Colonic mucosa (tissue), 4 donors: Measurements from ENCODE around the gene METRN. TPM values are rescaled to one million over a fixed set of nuclear protein-coding genes. Genes with fewer than 3 reads are reported as not detected.

ENCODE experiments used
- DNase-seq: peaks from one replicate; pipeline ENCODE4 v3.0.0-alpha.2; 2020
- H3K27ac ChIP-seq: fragments of 200-600 bp; one replicate; pipeline ENCODE4 v1.8.0; 2021
- H3K27me3 ChIP-seq: fragments of 200-600 bp; one replicate; pipeline ENCODE4 v1.8.0; 2021
- H3K36me3 ChIP-seq: fragments of 200-600 bp; one replicate; pipeline ENCODE4 v1.8.0; 2021
- H3K4me1 ChIP-seq: fragments of 200-600 bp; one replicate; pipeline ENCODE4 v1.8.0; 2021; ENCODE audit warnings: mild to moderate bottlenecking
- H3K4me3 ChIP-seq: fragments of 200-600 bp; one replicate; pipeline ENCODE4 v1.8.0; 2021
- H3K9ac ChIP-seq, 2 donors: one replicate each; pipeline ENCODE4 v1.7.0; 2013; ENCODE audit warnings: control low read depth in 2 of 2, low read depth in 2 of 2, low read length in 2 of 2
- H3K9me3 ChIP-seq: fragments of 200-600 bp; one replicate; pipeline ENCODE4 v1.8.0; 2021
- CTCF ChIP-seq: fragments of 200-600 bp; IDR thresholded peaks from one replicate; pipeline ENCODE4 v1.8.0; 2022; ENCODE audit warnings: antibody characterized with exemption, mild to moderate bottlenecking
- intact Hi-C: fragments of 100-400 bp; cut with DNase I; formaldehyde crosslinking; loops from one replicate; pipeline ENCODE4 v1.14.1; 2022
- total RNA-seq, 2 donors: library from RNA; stranded (reverse); fragmentation: NEBNext Ultra II Directional in 1 of 2; extraction: Animal tissue kit (Norgen Biotek cat#: 25700) in 1 of 2; gene quantifications; one replicate each; pipeline ENCODE4 v1.2.1, GENCODE V29; 2021
- donor health status: healthy.
- donor health status: DM: no; HTN: no; CAD: no.
- donor health status: DM: no; HTN: no; CAD: no.

The METRN gene
- total RNA-seq, 2 donors from 2014 or later = 23.3 to 50.0 TPM

DNA sequence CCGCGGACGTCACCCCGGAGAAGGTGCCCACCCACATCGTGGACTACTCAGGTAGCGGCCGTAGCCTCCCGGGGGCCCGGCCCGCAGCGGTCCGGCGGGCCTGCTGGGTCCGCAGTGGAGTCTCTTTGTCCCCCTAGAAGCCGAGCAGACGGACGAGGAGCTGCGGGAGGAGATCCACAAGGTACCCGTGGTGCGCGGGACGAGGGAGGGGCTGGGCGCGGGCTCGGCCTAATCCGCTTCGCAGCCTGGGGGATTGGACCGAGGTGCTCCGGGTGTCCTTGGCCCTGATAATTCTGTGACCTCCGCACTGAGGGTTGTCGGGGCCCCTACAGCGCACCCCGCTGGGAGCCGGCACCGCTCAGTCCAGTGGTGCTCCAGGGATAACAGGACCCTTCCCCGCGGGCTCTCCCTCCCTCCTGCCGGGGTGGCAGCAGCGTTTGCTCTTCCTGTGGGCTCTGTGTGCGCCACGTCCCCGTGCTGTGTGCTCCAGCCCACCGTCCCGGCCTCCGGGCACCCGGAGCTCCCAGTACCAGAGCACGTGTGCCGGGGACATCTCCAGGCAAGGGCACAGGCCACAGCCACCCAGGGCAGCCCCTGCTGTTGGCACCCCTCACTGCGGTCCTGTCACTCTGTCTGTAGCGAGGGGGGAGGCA, 46.3 kb upstream of the METRN start:
- Histone ChIP-seq H3K27ac (peak overlapping the region; percentile 75), H3K4me3 (peak overlapping the region; percentile 99), H3K9me3 (no peaks in the 10 kb centered on the region), H3K27me3 (no peaks in the 10 kb centered on the region), H3K36me3 (peaks cover 23% of the 10 kb centered on the region), H3K9ac (peak overlapping the region; percentile 91 to 93), H3K4me1 (peaks cover 6% of the 10 kb centered on the region)
- TF ChIP-seq CTCF = no peak
- intact Hi-C loops = no loop called here
- DNase-seq = no peak

GRCh38 chr16:669666-670065, 45.3 kb upstream of the METRN start:
- H3K27me3 ChIP-seq = no peaks in the 10 kb centered on the region
- H3K9me3 ChIP-seq = no peaks in the 10 kb centered on the region
- no peak for DNase-seq
- no peak for TF ChIP-seq CTCF
- intact Hi-C loops = no loop called here
- H3K4me1 ChIP-seq = peaks cover 7% of the 10 kb centered on the region
- H3K4me3 ChIP-seq = no peak overlapping the region
- peaks cover 23% of the 10 kb centered on the region for H3K36me3 ChIP-seq
- no peak overlapping the region for H3K27ac ChIP-seq
- H3K9ac ChIP-seq = no peak overlapping the region

GRCh38 chr16:670485-671352, 44.2 kb upstream of the METRN start:
- intact Hi-C loops = no loop called here
- no peak overlapping the region for H3K9ac ChIP-seq
- DNase-seq = no peak

DNA sequence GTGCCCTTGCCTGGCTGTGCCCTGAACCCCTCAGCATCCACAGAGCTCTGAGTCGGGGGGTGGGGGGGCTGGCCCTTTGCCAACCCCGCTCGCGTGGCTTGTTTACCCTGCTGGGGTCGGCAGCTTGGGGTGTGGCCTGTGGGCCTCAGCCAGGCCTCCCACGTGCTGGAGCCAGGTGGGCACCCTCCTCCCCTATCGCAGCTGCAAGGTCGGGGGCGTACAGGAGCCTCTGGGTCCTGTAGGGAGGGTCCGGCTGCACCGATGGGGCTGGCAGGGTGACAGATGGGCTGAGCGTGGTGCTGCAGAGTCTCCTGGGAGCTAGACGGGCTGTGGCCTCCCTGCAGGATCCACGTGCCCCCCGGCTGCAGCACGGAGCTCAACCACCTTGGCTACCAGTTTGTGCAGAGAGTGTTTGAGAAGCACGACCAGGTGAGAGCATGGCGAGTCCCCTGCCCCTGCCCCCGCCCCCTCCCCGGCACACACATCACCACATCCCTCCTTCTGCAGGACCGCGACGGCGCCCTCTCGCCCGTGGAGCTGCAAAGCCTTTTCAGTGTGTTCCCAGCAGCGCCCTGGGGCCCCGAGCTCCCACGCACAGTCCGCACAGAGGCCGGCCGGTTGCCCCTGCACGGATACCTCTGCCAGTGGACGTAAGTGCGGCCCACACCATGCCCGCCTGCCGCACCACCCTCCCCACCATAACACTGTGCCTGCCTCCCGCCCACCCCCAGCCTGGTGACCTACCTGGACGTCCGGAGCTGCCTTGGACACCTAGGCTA, 43.4 kb upstream of the METRN start:
- H3K9me3 ChIP-seq = no peaks in the 10 kb centered on the region
- no peak overlapping the region for H3K27ac ChIP-seq
- H3K9ac ChIP-seq = no peak overlapping the region
- H3K4me1 ChIP-seq = peaks cover 19% of the 10 kb centered on the region
- H3K36me3 ChIP-seq = peaks cover 23% of the 10 kb centered on the region
- no peak for DNase-seq
- intact Hi-C loops = no loop called here
- no peaks in the 10 kb centered on the region for H3K27me3 ChIP-seq
- no peak overlapping the region for H3K4me3 ChIP-seq
- no peak for TF ChIP-seq CTCF

More at GRCh38 chr16:670485-671352, 44.2 kb upstream of the METRN start:
- Histone ChIP-seq H3K27ac (no peak overlapping the region), H3K4me3 (no peak overlapping the region), H3K36me3 (peaks cover 23% of the 10 kb centered on the region), H3K27me3 (no peaks in the 10 kb centered on the region), H3K4me1 (peaks cover 14% of the 10 kb centered on the region), H3K9me3 (no peaks in the 10 kb centered on the region)
- no peak for TF ChIP-seq CTCF

DNA sequence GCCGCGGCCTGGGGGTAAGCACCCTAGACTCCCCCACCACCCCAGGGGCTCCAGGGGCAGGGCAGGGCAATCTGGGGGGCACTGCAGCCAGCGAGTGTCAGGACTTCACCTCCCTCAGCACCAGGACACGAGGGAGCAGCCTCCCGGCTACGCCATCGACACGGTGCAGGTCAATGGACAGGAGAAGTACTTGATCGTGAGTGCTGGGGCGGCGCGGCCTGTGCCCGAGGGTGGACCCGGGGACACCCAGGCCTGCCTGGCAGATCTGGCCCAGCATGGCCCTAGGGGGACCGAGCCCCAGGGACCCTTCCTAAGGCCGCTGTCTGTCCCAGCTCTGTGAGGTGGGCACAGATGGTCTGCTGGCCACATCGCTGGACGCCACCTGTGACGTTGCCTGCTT, 42.5 kb upstream of the METRN start:
- peaks cover 19% of the 10 kb centered on the region for H3K4me1 ChIP-seq
- H3K9me3 ChIP-seq = no peaks in the 10 kb centered on the region
- no peak for DNase-seq
- peaks cover 23% of the 10 kb centered on the region for H3K36me3 ChIP-seq
- intact Hi-C loops = no loop called here
- H3K27ac ChIP-seq = no peak overlapping the region
- H3K27me3 ChIP-seq = no peaks in the 10 kb centered on the region
- no peak overlapping the region for H3K9ac ChIP-seq
- TF ChIP-seq CTCF = no peak
- no peak overlapping the region for H3K4me3 ChIP-seq
